ENCODE measurements around the gene HEXIM2. TPM values are rescaled to one million over a fixed set of nuclear protein-coding genes. Genes with fewer than 3 reads are reported as not detected.

Gene HEXIM2
- total and polyA plus RNA-seq, 2 of the 4 experiments (the other 2 are of a cell fraction), result 4.5 to 6.1 TPM

DNA sequence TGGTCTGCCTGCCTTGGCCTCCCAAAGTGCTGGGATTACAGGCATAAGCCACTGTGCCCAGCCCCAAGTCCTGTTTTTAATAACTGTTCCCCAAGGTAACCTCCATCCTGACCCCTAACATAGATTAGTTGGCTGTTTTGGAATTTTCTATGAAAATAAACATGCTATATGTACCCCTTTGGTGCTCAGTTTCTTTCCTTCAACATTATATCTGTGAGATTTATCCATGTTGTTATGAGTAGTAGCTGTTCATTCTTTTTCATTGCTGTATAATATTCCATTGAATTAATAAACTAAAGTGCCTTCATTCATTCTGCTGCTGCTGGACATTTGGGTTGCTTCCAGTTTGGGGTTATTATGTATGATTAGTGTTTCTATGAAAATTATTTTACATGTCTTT, 33.7 kb downstream of the HEXIM2 start:
- Histone ChIP-seq H3K18ac (ENCODE audit: low read depth, low read length) (no peak overlapping the region), H2BK5ac (ENCODE audit: low read depth, low read length, poor library complexity, severe bottlenecking) (no peak overlapping the region), H3K23ac (ENCODE audit: low read depth, low read length) (no peak overlapping the region), H4K8ac (ENCODE audit: low read depth in 2 of 2, low read length in 2 of 2) (no peak overlapping the region), H2AFZ (replicated peaks; ENCODE audit: low read length, poor library complexity) (no peak overlapping the region), H3K9me3 (ENCODE audit: control insufficient read depth, insufficient read depth, low read length) (no peaks in the 10 kb centered on the region), H4K5ac (ENCODE audit: low read depth, low read length) (no peak overlapping the region), H3K4me1 (ENCODE audit: control insufficient read depth, insufficient read depth, low read length) (peaks cover 8% of the 10 kb centered on the region), H3K9ac (ENCODE audit: low read depth, low read length) (no peak overlapping the region), H3K4ac (ENCODE audit: low read depth, low read length) (no peak overlapping the region), H3K36me3 (ENCODE audit: control insufficient read depth, insufficient read depth, low read length) (no peaks in the 10 kb centered on the region), H3K79me1 (ENCODE audit: low read depth in 1 of 2, low read length in 2 of 2) (no peaks in the 10 kb centered on the region), H2AK9ac (replicated peaks; ENCODE audit: low read depth, low read length, poor library complexity) (no peak overlapping the region), H3K27me3 (ENCODE audit: control insufficient read depth, insufficient read depth, low read length) (no peaks in the 10 kb centered on the region), H2BK120ac (ENCODE audit: low read depth, low read length) (no peak overlapping the region), H3K56ac (ENCODE audit: extremely low read depth, insufficient read depth, low read length) (no peak overlapping the region), H3K9me1 (ENCODE audit: insufficient read depth, low read length) (no peaks in the 10 kb centered on the region), H2AK5ac (ENCODE audit: low read depth, low read length) (no peak overlapping the region), H3K4me2 (ENCODE audit: low read depth, low read length) (no peak overlapping the region), H3K4me3 (ENCODE audit: insufficient read depth, low read depth, low read length) (no peak overlapping the region), H2BK20ac (ENCODE audit: low read depth, low read length) (no peak overlapping the region), H3K14ac (replicated peaks; ENCODE audit: low read depth, low read length) (no peak overlapping the region), H4K20me1 (ENCODE audit: insufficient read depth, low read length) (no peaks in the 10 kb centered on the region), H4K91ac (ENCODE audit: insufficient read depth, low read depth, low read length) (no peak overlapping the region), H2BK15ac (ENCODE audit: low read depth, low read length) (no peak overlapping the region), H3K27ac (ENCODE audit: insufficient read depth, low read length) (no peak overlapping the region)
- ChIA-PET POLR2A (ENCODE audit: unreplicated experiment) (interaction anchor here (0.6 kb wide), 1 partner anchor 22 kb away, joined by 9 read pairs; no protein-coding TSS in a partner anchor), CTCF (interaction anchor here (1.4 to 1.9 kb wide), 2 partner anchors 46 to 60 kb away, joined by 6 to 12 read pairs; partner anchors contain the start of gene ACBD4)
- no peak for TF ChIP-seq FOS (IDR thresholded peaks at IDR 0.05; ENCODE audit: low read depth, low read length)
- TF ChIP-seq, protein P1, sequence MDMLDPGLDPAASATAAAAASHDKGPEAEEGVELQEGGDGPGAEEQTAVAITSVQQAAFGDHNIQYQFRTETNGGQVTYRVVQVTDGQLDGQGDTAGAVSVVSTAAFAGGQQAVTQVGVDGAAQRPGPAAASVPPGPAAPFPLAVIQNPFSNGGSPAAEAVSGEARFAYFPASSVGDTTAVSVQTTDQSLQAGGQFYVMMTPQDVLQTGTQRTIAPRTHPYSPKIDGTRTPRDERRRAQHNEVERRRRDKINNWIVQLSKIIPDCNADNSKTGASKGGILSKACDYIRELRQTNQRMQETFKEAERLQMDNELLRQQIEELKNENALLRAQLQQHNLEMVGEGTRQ (IDR thresholded peaks at IDR 0.05; ENCODE audit: low read depth, low read length), result no peak
- TF ChIP-seq CHD1 (IDR thresholded peaks at IDR 0.05; ENCODE audit: low read depth, low read length), result no peak
- no peak for TF ChIP-seq NFE2L2 (IDR thresholded peaks at IDR 0.05; ENCODE audit: low read depth, low read length)
- no peak for TF ChIP-seq RCOR1 (IDR thresholded peaks at IDR 0.05; ENCODE audit: insufficient replicate concordance, low read length)
- no peak for TF ChIP-seq MAFK (IDR thresholded peaks at IDR 0.05; ENCODE audit: low read depth, low read length)
- BruUV-seq (replicated peaks), result no TSS peak
- DNase-seq (no peak), ATAC-seq (ENCODE audit: low read depth) (no peak)
- dilution Hi-C loops (cut with HindIII; ENCODE audit: low sequenced_read_pairs, unreplicated experiment), result no loop called here
- intact Hi-C loops (cut with micrococcal nuclease), result no loop called here
- in situ Hi-C loops (cut with MboI; ENCODE audit: low sequenced_read_pairs), result loop anchor here (5.0 kb wide), 1 partner anchor 58 kb away; the partner anchor contains the start of gene ACBD4

Data from IMR-90 (cell line).